GM10248 (cell line): Measurements from ENCODE around the gene TMEM169.

ENCODE experiments used
- CTCF ChIA-PET: fragments of 300-600 bp; sonication (Branson Sonifier 250); formaldehyde crosslinking; extraction: SDS; loops from one replicate; lab custom pipeline; 2021; ENCODE audit warnings: antibody characterized with exemption; lab: Yijun Ruan, JAX
- POLR2A ChIA-PET: fragments of 350-650 bp; sonication (Branson Sonifier 250); formaldehyde crosslinking; extraction: SDS; loops from one replicate; lab custom pipeline; 2020; ENCODE audit warnings: antibody characterized with exemption; lab: Yijun Ruan, JAX
- DNase-seq: peaks from one replicate; pipeline ENCODE4 v3.0.0; 2012; ENCODE audit errors: extremely low spot score
- CTCF ChIP-seq: IDR thresholded peaks from 2 replicates; pipeline ENCODE4 v1.5.1; 2012; ENCODE audit warnings: mild to moderate bottlenecking, low read depth; ENCODE audit errors: extremely low read depth, missing control alignments, control extremely low read depth

Gene TMEM169

GRCh38 chr2:216082117-216082711 lies 495 bp downstream of the TMEM169 start:
- TF ChIP-seq CTCF: no peak
- POLR2A ChIA-PET: no interaction called here
- no peak for DNase-seq
- CTCF ChIA-PET: interaction anchor here (1.0 to 2.2 kb wide), 5 partner anchors 12 to 50 kb away, joined by 3 to 7 read pairs (median 4); partner anchors contain the start of gene XRCC5

- CTCF ChIA-PET: interaction anchor here (1.0 to 2.2 kb wide), 6 partner anchors 12 to 59 kb away, joined by 3 to 9 read pairs (median 5); no protein-coding TSS in a partner anchor
- DNase-seq: no peak
- no peak for TF ChIP-seq CTCF
- POLR2A ChIA-PET: no interaction called here
Observed at GRCh38 chr2:216082805-216083204, 1.1 kb downstream of the TMEM169 start.

- POLR2A ChIA-PET: no interaction called here
- TF ChIP-seq CTCF: no peak
- DNase-seq: no peak
- CTCF ChIA-PET: interaction anchor here (1.0 to 2.2 kb wide), 12 partner anchors 10 to 112 kb away, joined by 3 to 9 read pairs (median 5); no protein-coding TSS in a partner anchor
Observed at GRCh38 chr2:216083464-216084281, 2.0 kb downstream of the TMEM169 start.

GRCh38 chr2:216084547-216084946 lies 2.8 kb downstream of the TMEM169 start:
- DNase-seq: no peak
- POLR2A ChIA-PET: no interaction called here
- TF ChIP-seq CTCF: no peak
- CTCF ChIA-PET: interaction anchor here (1.1 to 2.2 kb wide), 11 partner anchors 9 to 111 kb away, joined by 3 to 9 read pairs (median 5); no protein-coding TSS in a partner anchor

- no peak for TF ChIP-seq CTCF
- peak; percentile 38 for DNase-seq
- ChIA-PET CTCF (interaction anchor here (1.4 kb wide), 1 partner anchor 52 kb away, joined by 6 read pairs; no protein-coding TSS in a partner anchor), POLR2A (no interaction called here)
Observed at GRCh38 chr2:216086207-216086893, 4.6 kb downstream of the TMEM169 start.

- DNase-seq: peak; percentile 37
- TF ChIP-seq CTCF: no peak
- CTCF ChIA-PET: interaction anchor here (1.4 to 1.8 kb wide), 4 partner anchors 10 to 67 kb away, joined by 3 to 5 read pairs (median 4); no protein-coding TSS in a partner anchor
- POLR2A ChIA-PET: no interaction called here
Observed at GRCh38 chr2:216090369-216090786, 8.7 kb downstream of the TMEM169 start.
